ENCODE data around the gene BNC2. TPM values are rescaled to one million over a fixed set of nuclear protein-coding genes. Genes with fewer than 3 reads are reported as not detected.

Gene BNC2
- total RNA-seq, 2 experiments from 2014 or later, result not detected

DNA sequence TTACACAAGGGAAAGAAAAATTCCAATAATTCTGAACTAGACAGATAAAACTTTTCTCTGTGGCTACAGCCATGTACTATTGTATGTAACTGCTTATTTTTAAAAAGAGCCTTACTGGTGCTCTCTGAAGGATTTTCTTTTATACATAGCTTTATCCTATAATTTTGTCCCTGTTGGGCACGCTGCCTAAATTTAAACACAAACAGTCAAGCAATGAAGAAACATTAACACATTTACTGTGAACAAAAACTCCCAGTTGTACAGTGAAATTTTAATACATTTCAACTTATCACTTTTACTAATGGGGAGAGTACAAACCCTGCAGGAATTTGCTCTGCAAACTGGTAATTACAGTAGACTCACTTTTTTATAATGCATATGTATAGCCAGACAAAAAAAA lies 273.3 kb downstream of the BNC2 start:
- POLR2A ChIA-PET, result no interaction called here
- intact Hi-C loops (cut with DNase I, micrococcal nuclease), result no loop called here

DNA sequence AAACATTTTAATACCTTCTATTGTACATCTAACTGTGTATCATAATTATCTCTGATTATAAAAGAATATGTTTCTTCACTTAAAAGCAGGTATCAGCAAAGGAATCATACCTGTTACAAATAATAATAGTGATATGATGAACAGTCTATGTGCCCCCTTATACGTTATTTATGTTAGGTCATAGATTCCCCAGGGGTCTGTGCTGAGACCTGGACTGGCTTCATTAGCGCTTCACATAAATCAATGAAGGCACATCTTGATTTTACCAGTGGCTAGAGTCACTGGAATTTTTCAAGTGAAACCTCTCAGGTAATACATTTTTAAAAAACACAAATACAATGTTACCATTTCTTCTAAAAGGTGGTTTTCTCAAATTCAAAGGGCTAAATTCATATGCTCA lies 275.2 kb downstream of the BNC2 start:
- TF ChIP-seq, protein P1, sequence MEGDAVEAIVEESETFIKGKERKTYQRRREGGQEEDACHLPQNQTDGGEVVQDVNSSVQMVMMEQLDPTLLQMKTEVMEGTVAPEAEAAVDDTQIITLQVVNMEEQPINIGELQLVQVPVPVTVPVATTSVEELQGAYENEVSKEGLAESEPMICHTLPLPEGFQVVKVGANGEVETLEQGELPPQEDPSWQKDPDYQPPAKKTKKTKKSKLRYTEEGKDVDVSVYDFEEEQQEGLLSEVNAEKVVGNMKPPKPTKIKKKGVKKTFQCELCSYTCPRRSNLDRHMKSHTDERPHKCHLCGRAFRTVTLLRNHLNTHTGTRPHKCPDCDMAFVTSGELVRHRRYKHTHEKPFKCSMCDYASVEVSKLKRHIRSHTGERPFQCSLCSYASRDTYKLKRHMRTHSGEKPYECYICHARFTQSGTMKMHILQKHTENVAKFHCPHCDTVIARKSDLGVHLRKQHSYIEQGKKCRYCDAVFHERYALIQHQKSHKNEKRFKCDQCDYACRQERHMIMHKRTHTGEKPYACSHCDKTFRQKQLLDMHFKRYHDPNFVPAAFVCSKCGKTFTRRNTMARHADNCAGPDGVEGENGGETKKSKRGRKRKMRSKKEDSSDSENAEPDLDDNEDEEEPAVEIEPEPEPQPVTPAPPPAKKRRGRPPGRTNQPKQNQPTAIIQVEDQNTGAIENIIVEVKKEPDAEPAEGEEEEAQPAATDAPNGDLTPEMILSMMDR (IDR thresholded peaks at IDR 0.05), result no peak
- ChIA-PET POLR2A (no interaction called here), CTCF (no interaction called here)
- Histone ChIP-seq H3K27me3 (ENCODE audit: control insufficient read depth in 1 of 2, insufficient read depth in 2 of 2, low read length in 2 of 2) (no peaks in the 10 kb centered on the region), H3K9me3 (ENCODE audit: control insufficient read depth in 1 of 2, insufficient read depth in 1 of 2, low read length in 2 of 2) (peaks cover 0 to 8% of the 10 kb centered on the region in 2 experiments), H3K4me1 (ENCODE audit: insufficient read depth, low read length) (no peaks in the 10 kb centered on the region), H3K4me3 (ENCODE audit: low read length) (no peak overlapping the region), H3K27ac (ENCODE audit: low read depth in 1 of 2, low read length in 2 of 2) (no peak overlapping the region), H3K36me3 (ENCODE audit: insufficient read depth, low read length) (no peaks in the 10 kb centered on the region)
- H3K27ac Mint-ChIP-seq, result no peak overlapping the region
- no peak overlapping the region for H3K4me3 Mint-ChIP-seq
- intact Hi-C loops (cut with DNase I, micrococcal nuclease), result no loop called here
- DNase-seq (no peak), ATAC-seq (ENCODE audit: poor library complexity) (no peak)
- H3K9me3 Mint-ChIP-seq, result no peaks in the 10 kb centered on the region
- H3K36me3 Mint-ChIP-seq (ENCODE audit: low read depth), result no peaks in the 10 kb centered on the region
- no peaks in the 10 kb centered on the region for H3K4me1 Mint-ChIP-seq (ENCODE audit: low read depth)
- H3K27me3 Mint-ChIP-seq, result no peaks in the 10 kb centered on the region

More for the DNA sequence above, 273.3 kb downstream of the BNC2 start:
- TF ChIP-seq, protein P1 (IDR thresholded peaks at IDR 0.05), result no peak
- Mint-ChIP-seq H3K9me3 (no peaks in the 10 kb centered on the region), H3K27ac (no peak overlapping the region), H3K4me3 (no peak overlapping the region), H3K27me3 (no peaks in the 10 kb centered on the region), H3K36me3 (ENCODE audit: low read depth) (no peaks in the 10 kb centered on the region), H3K4me1 (ENCODE audit: low read depth) (no peaks in the 10 kb centered on the region)
- CTCF ChIA-PET, result no interaction called here
- no peak for DNase-seq
- H3K27ac ChIP-seq (ENCODE audit: low read depth in 1 of 2, low read length in 2 of 2), result no peak overlapping the region
- no peak overlapping the region for H3K4me3 ChIP-seq (ENCODE audit: low read length)
- no peak for ATAC-seq (ENCODE audit: poor library complexity)
- no peaks in the 10 kb centered on the region for H3K27me3 ChIP-seq (ENCODE audit: control insufficient read depth in 1 of 2, insufficient read depth in 2 of 2, low read length in 2 of 2)
- H3K36me3 ChIP-seq (ENCODE audit: insufficient read depth, low read length), result no peaks in the 10 kb centered on the region
- peaks cover 0 to 4% of the 10 kb centered on the region in 2 experiments for H3K9me3 ChIP-seq (ENCODE audit: control insufficient read depth in 1 of 2, insufficient read depth in 1 of 2, low read length in 2 of 2)
- no peaks in the 10 kb centered on the region for H3K4me1 ChIP-seq (ENCODE audit: insufficient read depth, low read length)

DNA sequence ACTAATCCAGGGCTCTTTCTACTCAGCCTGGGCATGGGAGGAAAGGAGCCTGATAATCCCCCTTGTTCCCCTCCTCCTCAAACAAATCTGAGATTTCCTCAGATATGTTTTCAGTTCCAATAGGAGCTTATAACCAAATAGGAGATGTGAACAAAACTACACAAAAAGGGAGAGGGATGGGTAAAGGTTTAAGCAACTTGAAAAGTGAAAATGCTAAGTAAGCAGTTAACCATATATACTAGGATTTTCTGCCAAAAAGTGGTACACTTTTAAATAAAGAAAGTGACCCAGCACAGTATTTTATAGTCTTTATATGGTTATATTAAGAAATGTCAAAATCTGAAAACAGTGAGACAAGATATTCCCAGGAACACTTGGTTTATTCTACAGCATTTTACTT lies 275.7 kb downstream of the BNC2 start:
- H3K27ac ChIP-seq (ENCODE audit: low read depth in 1 of 2, low read length in 2 of 2), result no peak overlapping the region
- POLR2A ChIA-PET, result no interaction called here
- H3K27me3 ChIP-seq (ENCODE audit: control insufficient read depth in 1 of 2, insufficient read depth in 2 of 2, low read length in 2 of 2), result no peaks in the 10 kb centered on the region
- no peaks in the 10 kb centered on the region for H3K36me3 Mint-ChIP-seq (ENCODE audit: low read depth)
- ATAC-seq (ENCODE audit: poor library complexity) (no peak), DNase-seq (no peak)
- H3K9me3 ChIP-seq (ENCODE audit: control insufficient read depth in 1 of 2, insufficient read depth in 1 of 2, low read length in 2 of 2), result peaks cover 0 to 13% of the 10 kb centered on the region in 2 experiments
- H3K27ac Mint-ChIP-seq, result no peak overlapping the region
- H3K36me3 ChIP-seq (ENCODE audit: insufficient read depth, low read length), result no peaks in the 10 kb centered on the region
- intact Hi-C loops (cut with DNase I, micrococcal nuclease), result no loop called here
- H3K9me3 Mint-ChIP-seq, result no peaks in the 10 kb centered on the region
- CTCF ChIA-PET, result no interaction called here
- no peak overlapping the region for H3K4me3 Mint-ChIP-seq
- no peaks in the 10 kb centered on the region for H3K4me1 ChIP-seq (ENCODE audit: insufficient read depth, low read length)
- TF ChIP-seq, protein P1 (IDR thresholded peaks at IDR 0.05), result no peak
- no peaks in the 10 kb centered on the region for H3K4me1 Mint-ChIP-seq (ENCODE audit: low read depth)
- H3K4me3 ChIP-seq (ENCODE audit: low read length), result no peak overlapping the region
- H3K27me3 Mint-ChIP-seq, result no peaks in the 10 kb centered on the region
